ENCODE measurements around the gene MINDY4. TPM values are rescaled to one million over a fixed set of nuclear protein-coding genes. Genes with fewer than 3 reads are reported as not detected.
A peak's percentile ranks its signal among the peaks of the same experiment; 100 is the strongest.

The MINDY4 gene
- polyA plus RNA-seq, 3 donors: 0.15 to 0.17 TPM; not detected in 1

DNA sequence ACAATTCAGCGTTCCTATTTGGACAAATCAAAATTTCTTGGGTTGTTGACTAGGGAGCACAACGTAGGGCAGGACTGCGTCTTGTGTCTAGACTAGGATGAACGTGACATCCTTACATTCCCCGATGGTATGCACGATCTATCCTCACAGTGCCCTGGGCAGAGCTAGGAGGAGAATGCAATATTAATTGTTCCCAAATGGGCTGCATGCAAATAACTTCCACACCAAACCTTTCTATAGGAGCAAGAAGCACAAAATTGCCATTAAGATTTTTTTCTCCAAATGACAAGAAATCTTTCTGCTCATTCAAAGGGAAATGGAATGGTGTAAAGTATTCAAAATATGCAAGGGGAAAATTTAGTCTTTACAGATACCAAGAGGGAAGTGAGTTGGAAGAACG, 119.0 kb downstream of the MINDY4 start:
- H2AFZ ChIP-seq (ENCODE audit: insufficient read depth, low read depth, low read length, poor library complexity, severe bottlenecking): no peak overlapping the region

GRCh38 chr7:30893357-30893756, 122.1 kb downstream of the MINDY4 start:
- DNase-seq: no peak
- Histone ChIP-seq H3K79me2 (ENCODE audit: insufficient read depth, low read length) (no peaks in the 10 kb centered on the region), H3K9ac (ENCODE audit: insufficient read depth, low read length, poor library complexity, severe bottlenecking) (no peak overlapping the region), H2AFZ (ENCODE audit: insufficient read depth, low read depth, low read length, poor library complexity, severe bottlenecking) (no peak overlapping the region), H3K4me1 (ENCODE audit: control insufficient read depth in 1 of 2, insufficient read depth in 2 of 2, low read length in 2 of 2) (no peaks in the 10 kb centered on the region), H3K4me2 (replicated peaks; ENCODE audit: extremely low read depth, low read length, poor library complexity, severe bottlenecking) (no peak overlapping the region), H3K36me3 (replicated peaks in 1 of 2; ENCODE audit: control insufficient read depth in 1 of 2, insufficient read depth in 2 of 2, low read length in 2 of 2) (no peaks in the 10 kb centered on the region), H3K27me3 (ENCODE audit: control insufficient read depth in 2 of 2, insufficient read depth in 2 of 2, low read length in 2 of 2) (no peaks in the 10 kb centered on the region), H4K20me1 (ENCODE audit: insufficient read depth, low read length) (no peaks in the 10 kb centered on the region), H3K4me3 (replicated peaks in 1 of 3; ENCODE audit: low read depth in 2 of 3, low read length in 3 of 3) (no peak overlapping the region), H3K9me3 (replicated peaks in 1 of 2; ENCODE audit: control insufficient read depth in 1 of 2, insufficient read depth in 1 of 2, low read length in 2 of 2) (peaks cover 0 to 9% of the 10 kb centered on the region in 2 donors), H3K27ac (ENCODE audit: low read depth in 1 of 2, low read length in 2 of 2) (no peak overlapping the region)
- intact Hi-C loops (cut with micrococcal nuclease): no loop called here
- TF ChIP-seq CTCF (IDR thresholded peaks at IDR 0.05): no peak
- Mint-ChIP-seq H3K4me1 (no peaks in the 10 kb centered on the region), H3K9me3 (peaks cover 3 to 19% (median 8%) of the 10 kb centered on the region in 7 donors), H3K4me3 (no peak overlapping the region), H3K27me3 (ENCODE audit: low read depth in 3 of 3) (peaks cover 0 to 3% (median 3%) of the 10 kb centered on the region in 3 donors), H3K27ac (peak overlapping the region in 1 of 7 donors; percentile 47), H3K36me3 (no peaks in the 10 kb centered on the region)
- 82% methylated on average over 2 of the region's 6 CpGs for WGBS (ENCODE audit: insufficient coverage)

More for the DNA sequence above, 119.0 kb downstream of the MINDY4 start:
- no peaks in the 10 kb centered on the region for H3K36me3 Mint-ChIP-seq
- peaks cover 3 to 16% (median 8%) of the 10 kb centered on the region in 7 donors for H3K9me3 Mint-ChIP-seq
- Histone ChIP-seq H3K27me3 (ENCODE audit: control insufficient read depth in 2 of 2, insufficient read depth in 2 of 2, low read length in 2 of 2) (no peaks in the 10 kb centered on the region), H3K9ac (ENCODE audit: insufficient read depth, low read length, poor library complexity, severe bottlenecking) (no peak overlapping the region), H3K9me3 (replicated peaks in 1 of 2; ENCODE audit: control insufficient read depth in 1 of 2, insufficient read depth in 1 of 2, low read length in 2 of 2) (peaks cover 0 to 9% of the 10 kb centered on the region in 2 donors), H3K27ac (ENCODE audit: low read depth in 1 of 2, low read length in 2 of 2) (no peak overlapping the region), H3K4me1 (ENCODE audit: control insufficient read depth in 1 of 2, insufficient read depth in 2 of 2, low read length in 2 of 2) (no peaks in the 10 kb centered on the region), H3K36me3 (replicated peaks in 1 of 2; ENCODE audit: control insufficient read depth in 1 of 2, insufficient read depth in 2 of 2, low read length in 2 of 2) (no peaks in the 10 kb centered on the region), H3K4me3 (replicated peaks in 1 of 3; ENCODE audit: low read depth in 2 of 3, low read length in 3 of 3) (no peak overlapping the region), H3K79me2 (ENCODE audit: insufficient read depth, low read length) (no peaks in the 10 kb centered on the region), H4K20me1 (ENCODE audit: insufficient read depth, low read length) (no peaks in the 10 kb centered on the region), H3K4me2 (replicated peaks; ENCODE audit: extremely low read depth, low read length, poor library complexity, severe bottlenecking) (no peak overlapping the region)
- no peak for DNase-seq
- intact Hi-C loops (cut with micrococcal nuclease): no loop called here
- TF ChIP-seq CTCF (IDR thresholded peaks at IDR 0.05): no peak
- no peak overlapping the region for H3K4me3 Mint-ChIP-seq
- H3K4me1 Mint-ChIP-seq: no peaks in the 10 kb centered on the region
- 92% methylated on average over 5 of the region's 7 CpGs for WGBS (ENCODE audit: insufficient coverage)
- H3K27ac Mint-ChIP-seq: no peak overlapping the region
- peaks cover 0 to 7% (median 2%) of the 10 kb centered on the region in 3 donors for H3K27me3 Mint-ChIP-seq (ENCODE audit: low read depth in 3 of 3)
